Measurements from ENCODE around the gene ITPKB.

The ITPKB gene

DNA sequence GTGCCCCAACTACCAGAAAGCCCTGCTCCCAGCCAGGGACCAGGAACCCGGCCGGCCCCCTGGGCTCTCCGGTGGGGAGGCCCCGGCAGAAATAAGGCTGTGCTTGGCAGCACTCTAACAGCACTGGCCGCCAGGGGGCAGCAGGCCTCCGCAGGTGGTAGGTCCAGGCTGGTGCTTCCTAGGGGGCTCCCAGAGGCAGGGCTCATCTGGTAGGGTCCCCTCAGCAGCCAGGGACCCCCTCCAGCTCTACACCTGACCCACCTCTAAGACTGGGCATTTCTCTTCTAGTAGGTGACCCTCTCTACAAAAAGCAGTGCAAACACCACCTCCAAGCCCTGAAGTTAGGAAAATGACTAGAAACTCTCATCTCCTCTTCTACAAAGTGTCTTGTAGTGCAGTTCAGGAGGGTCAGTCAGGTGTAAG, 104.9 kb downstream of the ITPKB start:
- no peak for TF ChIP-seq NFIC (IDR thresholded peaks at IDR 0.05)
- peak; percentile 93 for TF ChIP-seq RAD21 (IDR thresholded peaks at IDR 0.05; ENCODE audit: low read depth)
- TF ChIP-seq, protein P1, sequence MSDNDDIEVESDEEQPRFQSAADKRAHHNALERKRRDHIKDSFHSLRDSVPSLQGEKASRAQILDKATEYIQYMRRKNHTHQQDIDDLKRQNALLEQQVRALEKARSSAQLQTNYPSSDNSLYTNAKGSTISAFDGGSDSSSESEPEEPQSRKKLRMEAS (IDR thresholded peaks at IDR 0.05) = no peak
- no peak for TF ChIP-seq CEBPB (IDR thresholded peaks at IDR 0.05)
- TF ChIP-seq CREB1 (IDR thresholded peaks at IDR 0.05; ENCODE audit: low read depth) = no peak
- no peak for TF ChIP-seq EP300 (IDR thresholded peaks at IDR 0.05; ENCODE audit: borderline replicate concordance)

DNA sequence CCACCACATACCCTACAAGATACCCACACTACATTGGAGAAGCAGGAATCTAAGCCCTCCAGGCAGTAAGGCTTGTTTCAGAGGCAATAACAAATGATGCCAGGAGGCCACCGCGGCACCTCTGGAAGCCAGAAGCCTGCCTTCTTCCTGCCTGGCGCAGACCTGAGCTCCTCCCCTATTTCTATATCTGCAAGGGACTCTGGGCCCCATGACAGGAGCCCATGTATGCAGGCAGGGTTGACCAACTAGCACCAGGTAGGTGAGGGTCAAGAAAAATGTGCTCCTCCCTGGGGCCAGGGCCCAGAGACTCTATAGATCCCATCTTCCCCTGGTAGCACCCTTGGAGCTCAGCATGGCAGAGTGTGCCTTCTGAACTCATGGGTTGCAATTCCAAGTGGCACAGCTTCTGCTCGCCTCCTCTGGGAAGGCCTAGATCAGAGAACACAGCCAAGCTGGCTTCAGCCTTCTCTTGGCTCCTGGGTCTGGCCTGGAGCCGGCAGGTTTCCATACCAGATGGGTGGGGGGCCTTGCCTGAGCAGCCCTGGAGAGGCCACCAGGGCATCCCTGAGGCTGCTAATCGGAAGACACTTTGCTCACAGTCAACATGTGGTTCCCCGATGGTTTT, 105.4 kb downstream of the ITPKB start:
- TF ChIP-seq, protein P1 (IDR thresholded peaks at IDR 0.05) = no peak
- TF ChIP-seq, protein P2, sequence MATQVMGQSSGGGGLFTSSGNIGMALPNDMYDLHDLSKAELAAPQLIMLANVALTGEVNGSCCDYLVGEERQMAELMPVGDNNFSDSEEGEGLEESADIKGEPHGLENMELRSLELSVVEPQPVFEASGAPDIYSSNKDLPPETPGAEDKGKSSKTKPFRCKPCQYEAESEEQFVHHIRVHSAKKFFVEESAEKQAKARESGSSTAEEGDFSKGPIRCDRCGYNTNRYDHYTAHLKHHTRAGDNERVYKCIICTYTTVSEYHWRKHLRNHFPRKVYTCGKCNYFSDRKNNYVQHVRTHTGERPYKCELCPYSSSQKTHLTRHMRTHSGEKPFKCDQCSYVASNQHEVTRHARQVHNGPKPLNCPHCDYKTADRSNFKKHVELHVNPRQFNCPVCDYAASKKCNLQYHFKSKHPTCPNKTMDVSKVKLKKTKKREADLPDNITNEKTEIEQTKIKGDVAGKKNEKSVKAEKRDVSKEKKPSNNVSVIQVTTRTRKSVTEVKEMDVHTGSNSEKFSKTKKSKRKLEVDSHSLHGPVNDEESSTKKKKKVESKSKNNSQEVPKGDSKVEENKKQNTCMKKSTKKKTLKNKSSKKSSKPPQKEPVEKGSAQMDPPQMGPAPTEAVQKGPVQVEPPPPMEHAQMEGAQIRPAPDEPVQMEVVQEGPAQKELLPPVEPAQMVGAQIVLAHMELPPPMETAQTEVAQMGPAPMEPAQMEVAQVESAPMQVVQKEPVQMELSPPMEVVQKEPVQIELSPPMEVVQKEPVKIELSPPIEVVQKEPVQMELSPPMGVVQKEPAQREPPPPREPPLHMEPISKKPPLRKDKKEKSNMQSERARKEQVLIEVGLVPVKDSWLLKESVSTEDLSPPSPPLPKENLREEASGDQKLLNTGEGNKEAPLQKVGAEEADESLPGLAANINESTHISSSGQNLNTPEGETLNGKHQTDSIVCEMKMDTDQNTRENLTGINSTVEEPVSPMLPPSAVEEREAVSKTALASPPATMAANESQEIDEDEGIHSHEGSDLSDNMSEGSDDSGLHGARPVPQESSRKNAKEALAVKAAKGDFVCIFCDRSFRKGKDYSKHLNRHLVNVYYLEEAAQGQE (IDR thresholded peaks at IDR 0.05; ENCODE audit: low read depth) = no peak
- TF ChIP-seq RAD21 (IDR thresholded peaks at IDR 0.05; ENCODE audit: low read depth) = no peak

DNA sequence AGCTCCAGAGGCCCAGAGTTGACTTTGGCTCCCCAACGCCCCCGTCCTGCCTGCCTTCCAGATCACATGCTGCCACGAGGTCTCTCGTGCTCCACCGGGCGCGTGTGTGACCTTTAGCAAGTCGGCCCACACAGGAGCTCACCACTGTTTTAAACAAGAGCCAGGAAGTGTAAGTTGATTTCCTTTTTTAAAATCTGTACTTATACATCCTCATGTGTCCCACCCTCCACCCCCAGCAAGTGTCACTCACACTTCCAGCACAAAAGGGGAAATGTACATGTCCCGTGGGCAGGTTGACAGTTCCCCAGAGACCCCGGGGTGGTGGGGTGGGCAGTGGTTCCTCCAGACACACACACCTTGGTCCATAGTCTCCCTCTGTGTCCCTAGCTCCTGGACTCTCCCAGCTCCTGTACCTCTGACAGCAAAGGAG, 106.1 kb downstream of the ITPKB start:
- TF ChIP-seq EGR1 (IDR thresholded peaks at IDR 0.05) (no peak), RAD21 (IDR thresholded peaks at IDR 0.05; ENCODE audit: low read depth) (no peak), CREB1 (IDR thresholded peaks at IDR 0.05; ENCODE audit: low read depth) (no peak), EP300 (IDR thresholded peaks at IDR 0.05; ENCODE audit: borderline replicate concordance) (no peak), CEBPB (IDR thresholded peaks at IDR 0.05) (no peak), ZBTB7A (IDR thresholded peaks at IDR 0.05; ENCODE audit: low read depth) (no peak)
- TF ChIP-seq, protein P3, sequence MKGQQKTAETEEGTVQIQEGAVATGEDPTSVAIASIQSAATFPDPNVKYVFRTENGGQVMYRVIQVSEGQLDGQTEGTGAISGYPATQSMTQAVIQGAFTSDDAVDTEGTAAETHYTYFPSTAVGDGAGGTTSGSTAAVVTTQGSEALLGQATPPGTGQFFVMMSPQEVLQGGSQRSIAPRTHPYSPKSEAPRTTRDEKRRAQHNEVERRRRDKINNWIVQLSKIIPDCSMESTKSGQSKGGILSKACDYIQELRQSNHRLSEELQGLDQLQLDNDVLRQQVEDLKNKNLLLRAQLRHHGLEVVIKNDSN (IDR thresholded peaks at IDR 0.05) = no peak

DNA sequence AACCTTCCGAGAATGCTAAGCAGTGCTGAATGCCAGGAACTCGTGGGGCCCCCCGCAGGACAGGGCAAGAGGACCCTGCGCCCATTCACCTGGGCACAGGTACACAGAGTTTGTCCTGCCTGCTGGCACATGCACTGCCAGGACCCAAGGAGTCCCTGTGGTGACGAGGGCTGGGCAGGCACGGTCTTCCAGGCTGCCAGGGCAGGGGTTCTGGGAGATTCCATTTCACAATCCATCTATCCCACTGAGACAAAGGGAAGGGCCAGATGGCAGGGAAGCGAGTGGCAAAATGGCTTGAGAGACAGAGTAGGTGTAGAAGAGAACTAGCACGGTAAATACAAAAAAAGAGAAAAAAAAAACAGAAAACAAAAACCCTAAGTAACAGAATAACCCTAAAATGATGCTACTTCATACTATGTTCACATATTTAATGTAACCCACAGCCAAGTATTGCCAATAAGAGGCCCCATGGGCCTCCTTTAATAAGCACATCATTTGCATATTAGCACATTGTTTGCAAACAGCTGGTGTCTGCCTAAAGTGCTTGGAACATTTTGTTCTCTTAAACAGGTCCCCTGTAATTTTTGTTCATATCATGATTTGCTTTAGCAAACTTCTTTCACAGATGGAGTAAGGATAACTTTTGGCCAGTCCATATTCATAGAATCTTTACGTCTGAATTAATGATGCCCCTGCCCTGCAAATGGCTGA, 106.8 kb downstream of the ITPKB start:
- no peak for TF ChIP-seq ZBTB7A (IDR thresholded peaks at IDR 0.05; ENCODE audit: low read depth)

DNA sequence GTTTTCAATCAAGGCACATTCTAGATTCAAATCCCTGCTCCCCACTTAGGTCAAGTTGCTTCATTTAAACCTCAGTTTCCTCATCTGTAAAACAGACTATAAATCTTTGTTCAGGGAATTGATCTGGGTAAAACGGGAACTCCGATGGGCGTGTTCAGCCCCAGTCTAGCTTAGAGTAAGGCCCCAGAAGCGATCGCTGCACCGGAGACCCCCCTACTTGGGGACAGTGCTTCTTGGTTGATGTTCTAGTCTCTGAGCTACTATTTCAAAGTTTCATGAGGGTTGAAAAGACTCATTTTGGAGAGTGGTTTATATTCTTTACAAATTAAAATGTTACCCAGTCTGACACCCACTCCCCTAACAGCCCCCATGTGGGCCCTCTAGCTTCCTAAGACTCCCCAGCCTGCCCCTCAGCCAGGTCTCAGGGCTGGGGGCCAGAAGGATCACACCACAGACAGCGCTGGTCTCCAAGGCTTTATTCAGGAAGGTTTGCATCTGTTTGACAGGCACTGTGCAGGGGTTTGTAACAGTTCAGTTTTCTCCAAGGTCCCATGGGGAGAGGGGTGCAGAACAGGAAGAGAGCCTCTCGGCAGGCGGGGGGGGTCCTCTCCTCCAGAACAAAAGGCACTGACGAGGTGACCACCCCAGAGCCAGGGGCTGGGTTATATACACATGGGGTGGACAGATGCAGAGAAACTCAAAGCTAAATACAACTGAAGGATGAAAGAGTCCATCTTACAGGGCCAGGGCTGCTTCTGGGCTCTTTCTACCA, 107.7 kb downstream of the ITPKB start:
- TF ChIP-seq, protein P2 (IDR thresholded peaks at IDR 0.05; ENCODE audit: low read depth) = no peak

DNA sequence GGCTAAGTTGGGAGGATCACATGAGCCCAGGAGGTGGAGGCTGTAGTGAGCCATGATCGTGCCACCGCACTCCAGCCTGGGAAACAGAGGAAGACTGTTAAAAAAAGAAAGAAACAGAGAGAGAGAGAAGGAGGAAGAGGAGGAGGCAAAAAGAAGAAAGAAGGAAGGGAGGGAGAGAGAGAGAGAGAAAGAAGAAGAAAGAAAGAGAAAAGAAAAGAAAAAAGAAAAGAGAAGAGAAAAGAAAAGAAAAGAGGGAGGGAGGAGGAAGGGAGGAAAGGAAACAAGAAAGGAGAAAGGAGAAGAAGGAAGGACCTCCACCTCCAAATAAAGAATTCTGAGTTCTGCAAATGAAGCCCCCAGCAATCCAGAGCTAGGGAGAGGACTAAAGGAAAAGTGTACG, 108.5 kb downstream of the ITPKB start:
- TF ChIP-seq EP300 (IDR thresholded peaks at IDR 0.05; ENCODE audit: borderline replicate concordance) (no peak), RAD21 (IDR thresholded peaks at IDR 0.05; ENCODE audit: low read depth) (no peak), TEAD4 (IDR thresholded peaks at IDR 0.05) (no peak), NFIC (IDR thresholded peaks at IDR 0.05) (no peak), FOXM1 (IDR thresholded peaks at IDR 0.05; ENCODE audit: borderline replicate concordance, low read depth) (no peak)
- TF ChIP-seq, protein P3 (IDR thresholded peaks at IDR 0.05) = no peak

DNA sequence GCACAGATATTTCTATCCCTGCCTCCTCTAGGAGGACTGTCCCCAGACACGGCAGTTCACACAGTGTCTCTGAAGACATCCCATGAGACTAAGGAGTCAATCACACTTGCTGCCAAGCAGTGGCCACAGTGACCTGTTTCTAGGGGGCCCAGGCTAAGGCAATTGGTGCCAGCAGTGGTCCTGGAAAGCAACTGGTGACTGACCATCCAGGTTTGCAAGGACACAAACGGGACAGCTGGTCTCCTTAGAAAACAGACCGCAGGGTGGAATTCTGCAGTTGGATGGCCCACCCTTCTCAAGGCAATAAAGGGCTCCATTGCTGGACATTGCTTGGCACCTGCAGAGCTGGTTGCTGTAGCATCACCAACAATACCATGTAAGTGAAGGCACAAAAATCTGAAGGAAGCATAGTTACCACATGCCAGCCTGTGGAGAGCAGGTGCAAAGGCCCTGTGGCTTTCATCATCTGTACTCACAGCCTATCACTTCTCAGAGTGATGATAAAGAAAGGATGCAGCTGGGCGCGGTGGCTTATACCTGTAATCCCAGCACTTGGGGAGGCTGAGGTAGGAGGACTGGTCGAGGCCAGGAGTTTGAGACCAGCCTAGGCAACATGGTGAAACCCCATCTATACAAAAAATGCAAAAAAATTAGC, 109.1 kb downstream of the ITPKB start:
- no peak for TF ChIP-seq NFIC (IDR thresholded peaks at IDR 0.05)
